ENCODE measurements around the gene TEX264.
"Not testable (repeated sequence)": the region's sequence is repeated elsewhere in the genome, so short reads cannot be mapped to it uniquely, and the experiment has no call there.

Gene TEX264

GRCh38 chr3:51742320-51742719 is 71.3 kb downstream of the TEX264 start:
- not testable (repeated sequence) for H3K9me3 Mint-ChIP-seq, H3K27ac Mint-ChIP-seq, H3K4me3 Mint-ChIP-seq, H3K36me3 Mint-ChIP-seq, H3K4me1 Mint-ChIP-seq, DNase-seq
- CTCF ChIA-PET, result interaction anchor here (1.5 to 2.4 kb wide), 2 partner anchors 15 to 24 kb away, joined by 5 to 11 read pairs; no protein-coding TSS in a partner anchor
- peaks cover 22% of the 10 kb centered on the region for H3K27me3 Mint-ChIP-seq

- H3K36me3 Mint-ChIP-seq, H3K9me3 Mint-ChIP-seq, H3K4me1 Mint-ChIP-seq, H3K4me3 Mint-ChIP-seq, DNase-seq, H3K27ac Mint-ChIP-seq: not testable (repeated sequence)
- CTCF ChIA-PET, result interaction anchor here (1.5 to 2.4 kb wide), 2 partner anchors 16 to 24 kb away, joined by 5 to 11 read pairs; no protein-coding TSS in a partner anchor
- peaks cover 22% of the 10 kb centered on the region for H3K27me3 Mint-ChIP-seq
These were observed 71.9 kb downstream of the TEX264 start for GRCh38 chr3:51742978-51743377.

- Mint-ChIP-seq H3K9me3 (peaks cover 3% of the 10 kb centered on the region), H3K4me3 (no peak overlapping the region), H3K27me3 (peaks cover 7% of the 10 kb centered on the region), H3K36me3 (no peaks in the 10 kb centered on the region), H3K27ac (no peak overlapping the region), H3K4me1 (peaks cover 11% of the 10 kb centered on the region)
- CTCF ChIA-PET, result no interaction called here
- no peak for DNase-seq
These were observed 76.8 kb downstream of the TEX264 start for GRCh38 chr3:51747840-51748239.

- H3K9me3 Mint-ChIP-seq, result peaks cover 3% of the 10 kb centered on the region
- H3K4me3 Mint-ChIP-seq, result no peak overlapping the region
- H3K36me3 Mint-ChIP-seq, result no peaks in the 10 kb centered on the region
- CTCF ChIA-PET, result interaction anchor here (0.6 kb wide), 1 partner anchor 54 kb away, joined by 3 read pairs; no protein-coding TSS in a partner anchor
- peaks cover 7% of the 10 kb centered on the region for H3K4me1 Mint-ChIP-seq
- H3K27ac Mint-ChIP-seq, result no peak overlapping the region
- DNase-seq, result no peak
- H3K27me3 Mint-ChIP-seq, result peaks cover 8% of the 10 kb centered on the region
These were observed 77.3 kb downstream of the TEX264 start for GRCh38 chr3:51748327-51748726.

GRCh38 chr3:51750878-51751277 is 79.8 kb downstream of the TEX264 start:
- DNase-seq, result no peak
- H3K4me3 Mint-ChIP-seq, result no peak overlapping the region
- CTCF ChIA-PET, result interaction anchor here (1.1 kb wide), 1 partner anchor 48 kb away, joined by 3 read pairs; no protein-coding TSS in a partner anchor
- no peaks in the 10 kb centered on the region for H3K36me3 Mint-ChIP-seq
- H3K9me3 Mint-ChIP-seq, result peaks cover 3% of the 10 kb centered on the region
- peaks cover 7% of the 10 kb centered on the region for H3K4me1 Mint-ChIP-seq
- no peak overlapping the region for H3K27ac Mint-ChIP-seq
- peaks cover 20% of the 10 kb centered on the region for H3K27me3 Mint-ChIP-seq

GRCh38 chr3:51751287-51751686 is 80.2 kb downstream of the TEX264 start:
- Mint-ChIP-seq H3K4me1 (peaks cover 7% of the 10 kb centered on the region), H3K27ac (no peak overlapping the region), H3K4me3 (no peak overlapping the region), H3K9me3 (peaks cover 5% of the 10 kb centered on the region), H3K27me3 (peaks cover 21% of the 10 kb centered on the region), H3K36me3 (no peaks in the 10 kb centered on the region)
- no peak for DNase-seq
- CTCF ChIA-PET, result no interaction called here
